ENCODE results near the gene ARMC3.

ARMC3 gene, protein sequence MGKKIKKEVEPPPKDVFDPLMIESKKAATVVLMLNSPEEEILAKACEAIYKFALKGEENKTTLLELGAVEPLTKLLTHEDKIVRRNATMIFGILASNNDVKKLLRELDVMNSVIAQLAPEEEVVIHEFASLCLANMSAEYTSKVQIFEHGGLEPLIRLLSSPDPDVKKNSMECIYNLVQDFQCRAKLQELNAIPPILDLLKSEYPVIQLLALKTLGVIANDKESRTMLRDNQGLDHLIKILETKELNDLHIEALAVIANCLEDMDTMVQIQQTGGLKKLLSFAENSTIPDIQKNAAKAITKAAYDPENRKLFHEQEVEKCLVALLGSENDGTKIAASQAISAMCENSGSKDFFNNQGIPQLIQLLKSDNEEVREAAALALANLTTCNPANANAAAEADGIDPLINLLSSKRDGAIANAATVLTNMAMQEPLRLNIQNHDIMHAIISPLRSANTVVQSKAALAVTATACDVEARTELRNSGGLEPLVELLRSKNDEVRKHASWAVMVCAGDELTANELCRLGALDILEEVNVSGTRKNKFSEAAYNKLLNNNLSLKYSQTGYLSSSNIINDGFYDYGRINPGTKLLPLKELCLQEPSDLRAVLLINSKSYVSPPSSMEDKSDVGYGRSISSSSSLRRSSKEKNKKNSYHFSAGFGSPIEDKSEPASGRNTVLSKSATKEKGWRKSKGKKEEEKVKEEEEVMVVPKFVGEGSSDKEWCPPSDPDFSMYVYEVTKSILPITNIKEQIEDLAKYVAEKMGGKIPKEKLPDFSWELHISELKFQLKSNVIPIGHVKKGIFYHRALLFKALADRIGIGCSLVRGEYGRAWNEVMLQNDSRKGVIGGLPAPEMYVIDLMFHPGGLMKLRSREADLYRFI

DNA sequence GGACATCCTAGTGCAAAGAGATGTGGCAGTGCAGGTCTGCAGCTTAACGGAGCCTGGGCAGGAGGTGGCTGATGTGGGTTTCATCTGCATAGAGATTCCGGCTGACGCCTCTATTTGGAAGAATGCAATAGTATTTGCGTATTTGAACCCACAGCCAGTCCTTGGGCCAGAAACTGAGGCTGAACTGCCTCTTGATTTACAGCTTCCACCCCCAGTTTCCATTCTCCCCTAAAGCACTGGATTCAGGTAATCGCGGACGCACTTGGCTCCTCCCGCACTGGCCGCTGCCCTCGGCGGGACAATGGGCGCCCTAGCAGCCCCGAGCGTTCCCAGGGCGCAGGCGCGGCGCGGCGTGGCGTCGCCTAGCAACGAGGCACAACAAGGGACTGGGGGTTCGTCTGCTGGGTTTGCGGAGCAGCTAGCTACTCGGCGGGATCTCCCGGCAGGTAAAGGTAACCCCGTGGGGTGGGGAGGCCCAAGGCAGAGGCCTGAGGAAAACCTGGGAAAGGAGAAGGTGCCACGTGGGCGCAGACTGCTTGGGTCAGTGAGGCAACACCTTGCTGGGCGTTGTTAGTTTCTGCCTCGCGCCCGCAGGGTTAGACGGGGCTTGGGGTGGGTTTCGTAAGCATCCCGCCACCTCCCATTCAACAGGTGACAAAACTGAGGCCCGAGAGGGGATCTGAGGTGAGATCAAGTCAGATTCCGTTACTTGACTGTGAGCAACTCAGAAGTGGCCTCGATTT, at the start of gene ARMC3:
ARMC3 (plus strand) TSS at position 393 of the 743 bp plus-strand sequence. CDS start 3,944 bp downstream, outside the sequence.
- H3K36me3 ChIP-seq (ENCODE audit: control insufficient read depth, insufficient read depth, low read length) = no peaks in the 10 kb centered on the region
- peak within 1 kb of the TSS; percentile 36 for H2AFZ ChIP-seq
- H3K4me1 ChIP-seq = no peaks in the 10 kb centered on the region
- H3K4me2 ChIP-seq (ENCODE audit: low read length) = peak within 1 kb of the TSS; percentile 71
- no peak within 1 kb of the TSS for H3K27ac ChIP-seq
- TF ChIP-seq, protein P1, sequence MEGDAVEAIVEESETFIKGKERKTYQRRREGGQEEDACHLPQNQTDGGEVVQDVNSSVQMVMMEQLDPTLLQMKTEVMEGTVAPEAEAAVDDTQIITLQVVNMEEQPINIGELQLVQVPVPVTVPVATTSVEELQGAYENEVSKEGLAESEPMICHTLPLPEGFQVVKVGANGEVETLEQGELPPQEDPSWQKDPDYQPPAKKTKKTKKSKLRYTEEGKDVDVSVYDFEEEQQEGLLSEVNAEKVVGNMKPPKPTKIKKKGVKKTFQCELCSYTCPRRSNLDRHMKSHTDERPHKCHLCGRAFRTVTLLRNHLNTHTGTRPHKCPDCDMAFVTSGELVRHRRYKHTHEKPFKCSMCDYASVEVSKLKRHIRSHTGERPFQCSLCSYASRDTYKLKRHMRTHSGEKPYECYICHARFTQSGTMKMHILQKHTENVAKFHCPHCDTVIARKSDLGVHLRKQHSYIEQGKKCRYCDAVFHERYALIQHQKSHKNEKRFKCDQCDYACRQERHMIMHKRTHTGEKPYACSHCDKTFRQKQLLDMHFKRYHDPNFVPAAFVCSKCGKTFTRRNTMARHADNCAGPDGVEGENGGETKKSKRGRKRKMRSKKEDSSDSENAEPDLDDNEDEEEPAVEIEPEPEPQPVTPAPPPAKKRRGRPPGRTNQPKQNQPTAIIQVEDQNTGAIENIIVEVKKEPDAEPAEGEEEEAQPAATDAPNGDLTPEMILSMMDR (IDR thresholded peaks at IDR 0.05) = no peak
- no peaks in the 10 kb centered on the region for H3K79me2 ChIP-seq
- no peak within 1 kb of the TSS for H3K9ac ChIP-seq
- peak within 1 kb of the TSS; percentile 60 for H3K4me3 ChIP-seq (ENCODE audit: low read depth, low read length)
- H3K27me3 ChIP-seq (ENCODE audit: control insufficient read depth, insufficient read depth, low read length) = no peaks in the 10 kb centered on the region
- H3K9me3 ChIP-seq (ENCODE audit: control insufficient read depth, low read length) = no peaks in the 10 kb centered on the region

DNA sequence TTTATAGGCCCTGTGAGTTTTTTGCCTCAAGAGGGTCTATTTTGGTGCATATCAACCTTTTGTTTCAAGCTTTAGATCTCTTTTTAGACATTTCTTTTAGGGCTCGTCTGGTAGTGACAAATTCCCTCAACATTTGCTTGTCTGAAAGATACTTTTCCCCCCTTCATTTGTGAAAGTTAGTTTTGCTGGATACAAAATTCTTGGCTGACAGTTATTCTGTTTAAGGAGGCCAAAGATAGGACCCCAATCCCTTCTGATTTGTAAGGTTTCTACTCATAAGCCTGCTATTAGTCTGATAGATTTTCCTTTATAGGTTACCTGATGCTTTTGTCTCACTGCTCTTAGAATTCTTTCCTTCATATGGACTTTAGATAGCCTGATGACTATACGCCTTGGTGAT, 36.1 kb upstream of the ARMC3 start:
- Histone ChIP-seq H3K4me3 (ENCODE audit: low read depth, low read length) (no peak overlapping the region), H3K27me3 (ENCODE audit: control insufficient read depth, insufficient read depth, low read length) (no peaks in the 10 kb centered on the region), H3K36me3 (ENCODE audit: control insufficient read depth, insufficient read depth, low read length) (no peaks in the 10 kb centered on the region), H2AFZ (no peak overlapping the region), H3K4me2 (ENCODE audit: low read length) (no peak overlapping the region), H3K4me1 (no peaks in the 10 kb centered on the region), H3K27ac (no peak overlapping the region), H3K9me3 (ENCODE audit: control insufficient read depth, low read length) (no peaks in the 10 kb centered on the region), H3K79me2 (no peaks in the 10 kb centered on the region), H3K9ac (no peak overlapping the region)
- TF ChIP-seq, protein P1 (IDR thresholded peaks at IDR 0.05) = no peak

DNA sequence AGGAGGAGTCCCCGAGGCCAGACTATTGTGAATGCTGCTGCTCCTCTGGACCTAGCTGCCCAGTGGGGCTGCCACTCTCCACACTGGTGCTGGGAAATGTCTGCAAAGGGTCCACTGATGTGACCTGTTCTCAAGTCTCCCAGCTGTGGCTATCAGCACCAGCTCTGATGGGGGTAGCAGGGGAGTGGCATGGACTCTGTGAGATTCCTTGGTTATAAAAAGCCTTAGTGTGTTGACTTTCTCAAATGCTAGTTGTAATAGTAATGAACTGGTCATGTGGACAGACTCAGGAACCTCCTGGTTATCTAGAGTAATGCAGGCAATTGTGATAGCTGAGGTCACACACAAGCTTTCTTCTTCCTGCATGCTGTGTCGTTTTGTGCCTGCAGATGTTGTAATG, 34.1 kb upstream of the ARMC3 start:
- Histone ChIP-seq H2AFZ (no peak overlapping the region), H3K4me3 (ENCODE audit: low read depth, low read length) (no peak overlapping the region), H3K4me1 (no peaks in the 10 kb centered on the region), H3K9ac (no peak overlapping the region), H3K27me3 (ENCODE audit: control insufficient read depth, insufficient read depth, low read length) (no peaks in the 10 kb centered on the region), H3K36me3 (ENCODE audit: control insufficient read depth, insufficient read depth, low read length) (no peaks in the 10 kb centered on the region), H3K79me2 (no peaks in the 10 kb centered on the region), H3K9me3 (ENCODE audit: control insufficient read depth, low read length) (no peaks in the 10 kb centered on the region), H3K27ac (no peak overlapping the region), H3K4me2 (ENCODE audit: low read length) (no peak overlapping the region)
- TF ChIP-seq, protein P1 (IDR thresholded peaks at IDR 0.05) = no peak

DNA sequence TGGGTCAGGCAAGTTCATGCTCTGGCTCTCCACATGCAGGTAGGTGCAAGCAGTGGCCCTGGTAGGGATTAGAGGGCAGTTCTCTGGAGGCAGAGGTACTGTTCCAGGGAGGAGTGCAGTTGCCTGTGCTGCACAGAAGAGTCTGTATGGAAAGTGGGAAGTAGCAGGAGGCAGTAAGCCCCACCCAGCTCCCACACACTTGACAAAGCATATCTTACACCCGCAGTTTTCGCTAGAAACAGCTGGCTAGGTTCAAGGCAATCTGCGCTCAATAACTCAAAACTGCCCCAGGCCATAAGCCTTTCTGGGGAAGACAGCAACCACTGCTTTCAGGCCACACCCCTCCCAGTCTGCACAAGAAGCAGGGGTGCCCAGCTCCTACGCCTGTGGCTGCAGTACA, 33.1 kb upstream of the ARMC3 start:
- Histone ChIP-seq H3K9me3 (ENCODE audit: control insufficient read depth, low read length) (no peaks in the 10 kb centered on the region), H3K9ac (no peak overlapping the region), H2AFZ (no peak overlapping the region), H3K27ac (no peak overlapping the region), H3K4me2 (ENCODE audit: low read length) (no peak overlapping the region), H3K4me1 (no peaks in the 10 kb centered on the region), H3K79me2 (no peaks in the 10 kb centered on the region), H3K27me3 (ENCODE audit: control insufficient read depth, insufficient read depth, low read length) (no peaks in the 10 kb centered on the region), H3K4me3 (ENCODE audit: low read depth, low read length) (no peak overlapping the region), H3K36me3 (ENCODE audit: control insufficient read depth, insufficient read depth, low read length) (no peaks in the 10 kb centered on the region)
- TF ChIP-seq, protein P1 (IDR thresholded peaks at IDR 0.05) = no peak

All from parathyroid adenoma (tissue), 2 donors.